Measurements from ENCODE around the gene CDK7. TPM values are rescaled to one million over a fixed set of nuclear protein-coding genes. Genes with fewer than 3 reads are reported as not detected.
"Not testable (repeated sequence)": the region's sequence is repeated elsewhere in the genome, so short reads cannot be mapped to it uniquely, and the experiment has no call there.

CDK7 gene
- total and polyA plus RNA-seq, 12 donors: 15.2 to 57.1 (median 27.2) TPM

DNA sequence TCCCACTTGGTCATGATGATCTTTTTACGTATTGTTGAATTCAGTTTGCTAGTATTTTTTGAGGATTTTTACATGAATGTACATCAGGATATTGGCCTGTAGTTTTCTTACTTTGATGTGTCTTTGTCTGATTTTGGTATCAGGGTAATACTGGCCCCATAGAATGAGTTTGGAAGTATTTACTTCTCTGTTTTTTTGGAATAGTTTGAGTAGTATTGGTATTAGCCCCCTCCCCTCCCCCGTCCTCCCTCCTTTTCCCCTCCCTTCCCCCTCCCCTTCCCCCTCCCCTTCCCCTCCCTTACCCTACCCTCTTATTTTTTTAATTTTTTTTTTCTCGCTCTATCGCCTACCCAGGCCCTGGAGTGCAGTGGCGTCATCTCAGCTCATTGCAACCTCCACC is 10.3 kb downstream of the CDK7 start:
- TF ChIP-seq, protein P1, sequence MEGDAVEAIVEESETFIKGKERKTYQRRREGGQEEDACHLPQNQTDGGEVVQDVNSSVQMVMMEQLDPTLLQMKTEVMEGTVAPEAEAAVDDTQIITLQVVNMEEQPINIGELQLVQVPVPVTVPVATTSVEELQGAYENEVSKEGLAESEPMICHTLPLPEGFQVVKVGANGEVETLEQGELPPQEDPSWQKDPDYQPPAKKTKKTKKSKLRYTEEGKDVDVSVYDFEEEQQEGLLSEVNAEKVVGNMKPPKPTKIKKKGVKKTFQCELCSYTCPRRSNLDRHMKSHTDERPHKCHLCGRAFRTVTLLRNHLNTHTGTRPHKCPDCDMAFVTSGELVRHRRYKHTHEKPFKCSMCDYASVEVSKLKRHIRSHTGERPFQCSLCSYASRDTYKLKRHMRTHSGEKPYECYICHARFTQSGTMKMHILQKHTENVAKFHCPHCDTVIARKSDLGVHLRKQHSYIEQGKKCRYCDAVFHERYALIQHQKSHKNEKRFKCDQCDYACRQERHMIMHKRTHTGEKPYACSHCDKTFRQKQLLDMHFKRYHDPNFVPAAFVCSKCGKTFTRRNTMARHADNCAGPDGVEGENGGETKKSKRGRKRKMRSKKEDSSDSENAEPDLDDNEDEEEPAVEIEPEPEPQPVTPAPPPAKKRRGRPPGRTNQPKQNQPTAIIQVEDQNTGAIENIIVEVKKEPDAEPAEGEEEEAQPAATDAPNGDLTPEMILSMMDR (IDR thresholded peaks at IDR 0.05): no peak
- TF ChIP-seq POLR2A (IDR thresholded peaks at IDR 0.05): no peak
- intact Hi-C loops (cut with DNase I): no loop called here
- Histone ChIP-seq H3K4me1 (replicated peaks in 1 of 2) (peaks cover 0 to 10% of the 10 kb centered on the region in 2 donors), H3K9me3 (replicated peaks in 1 of 3) (no peaks in the 10 kb centered on the region), H3K36me3 (replicated peaks in 1 of 2) (peaks cover 0 to 8% of the 10 kb centered on the region in 2 donors), H3K4me3 (no peak overlapping the region), H3K27me3 (no peaks in the 10 kb centered on the region), H3K27ac (no peak overlapping the region)
- 96 to 100% (median 97%) methylated on average over 5 of the region's 5 CpGs for WGBS, 4 donors
- no peak for DNase-seq

DNA sequence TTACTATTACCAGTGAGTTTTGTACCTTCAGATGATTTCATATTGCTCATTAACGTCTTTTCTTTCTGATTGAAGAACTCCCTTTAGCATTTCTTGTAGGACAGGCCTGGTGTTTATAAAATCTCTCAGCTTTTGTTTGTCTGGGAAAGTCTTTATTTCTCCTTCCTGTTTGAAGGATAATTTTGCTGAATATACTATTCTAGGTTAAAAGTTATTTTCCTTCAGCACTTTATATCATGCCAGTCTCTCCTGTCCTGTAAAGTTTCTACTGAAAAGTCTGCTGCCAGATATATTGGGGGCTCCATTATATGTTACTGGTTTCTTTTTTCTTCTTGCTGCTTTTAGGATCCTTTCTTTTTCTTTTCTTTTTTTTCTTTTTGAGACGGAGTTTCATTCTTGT is 13.3 kb downstream of the CDK7 start:
- 93 to 98% (median 96%) methylated on average over 2 of the region's 2 CpGs for WGBS, 4 donors
- intact Hi-C loops (cut with DNase I): no loop called here

DNA sequence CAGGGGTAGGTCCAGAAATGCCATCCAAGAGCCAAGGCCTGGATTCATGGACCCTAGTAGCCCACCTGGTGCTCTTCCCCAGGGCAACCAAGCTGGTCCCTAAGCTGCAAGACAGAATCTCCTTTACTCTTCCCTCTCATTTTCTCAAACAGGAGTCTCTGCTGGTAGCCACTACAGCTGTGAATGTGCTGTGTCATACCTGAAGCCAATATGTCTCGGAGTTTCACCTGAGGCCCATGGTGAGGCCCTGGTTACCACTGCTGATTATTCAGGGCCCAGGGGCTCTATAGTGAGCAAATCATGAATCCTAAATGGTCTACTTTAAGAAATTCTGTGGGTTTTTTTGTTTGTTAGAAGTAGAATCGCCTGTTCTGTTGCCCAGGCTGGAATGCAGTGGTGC is 15.9 kb downstream of the CDK7 start:
- Histone ChIP-seq H3K27ac (no peak overlapping the region), H3K4me1 (replicated peaks in 1 of 2) (peaks cover 0 to 10% of the 10 kb centered on the region in 2 donors), H3K9me3 (replicated peaks in 1 of 3) (no peaks in the 10 kb centered on the region), H3K27me3 (no peaks in the 10 kb centered on the region), H3K4me3 (no peak overlapping the region), H3K36me3 (replicated peaks in 1 of 2) (no peaks in the 10 kb centered on the region)
- intact Hi-C loops (cut with DNase I): no loop called here
- 94 to 100% (median 98%) methylated on average over 2 of the region's 2 CpGs for WGBS, 4 donors
- no peak for TF ChIP-seq POLR2A (IDR thresholded peaks at IDR 0.05)
- TF ChIP-seq, protein P1 (IDR thresholded peaks at IDR 0.05): no peak
- DNase-seq: no peak

More for the DNA sequence above, 13.3 kb downstream of the CDK7 start:
- no peak for DNase-seq
- Histone ChIP-seq H3K9me3 (replicated peaks in 1 of 3) (no peaks in the 10 kb centered on the region), H3K27me3 (no peaks in the 10 kb centered on the region), H3K27ac (no peak overlapping the region), H3K36me3 (replicated peaks in 1 of 2) (no peaks in the 10 kb centered on the region), H3K4me1 (replicated peaks in 1 of 2) (peaks cover 0 to 10% of the 10 kb centered on the region in 2 donors), H3K4me3 (no peak overlapping the region)
- TF ChIP-seq, protein P1 (IDR thresholded peaks at IDR 0.05): no peak
- no peak for TF ChIP-seq POLR2A (IDR thresholded peaks at IDR 0.05)

DNA sequence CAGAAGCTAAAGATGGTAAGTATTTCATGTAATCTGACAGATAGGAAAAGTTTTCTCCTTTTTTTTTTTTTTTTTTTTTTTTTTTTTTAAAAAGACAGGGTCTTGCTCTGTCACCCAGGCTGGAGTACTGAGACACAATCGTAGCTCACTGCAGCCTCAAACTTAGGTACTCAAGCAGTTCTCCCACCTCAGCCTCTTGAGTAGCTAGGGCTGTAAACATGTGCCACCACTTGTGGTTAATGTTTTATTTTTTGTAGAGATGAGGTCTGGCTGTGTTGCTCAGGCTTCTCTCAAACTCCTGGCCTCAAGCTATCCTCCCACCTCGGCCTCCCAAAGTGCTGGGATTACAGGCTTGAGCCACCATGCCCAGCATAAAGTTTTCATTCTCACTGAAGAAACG is 17.8 kb downstream of the CDK7 start:
- no peak overlapping the region for H3K4me3 ChIP-seq
- peaks cover 0 to 10% of the 10 kb centered on the region in 2 donors for H3K36me3 ChIP-seq (replicated peaks in 1 of 2)
- TF ChIP-seq, protein P1 (IDR thresholded peaks at IDR 0.05): no peak
- TF ChIP-seq POLR2A (IDR thresholded peaks at IDR 0.05): no peak
- peaks cover 0 to 6% of the 10 kb centered on the region in 2 donors for H3K4me1 ChIP-seq (replicated peaks in 1 of 2)
- no peaks in the 10 kb centered on the region for H3K9me3 ChIP-seq (replicated peaks in 1 of 3)
- intact Hi-C loops (cut with DNase I): no loop called here
- 90 to 92% (median 91%) methylated on average over 3 of the region's 3 CpGs for WGBS, 4 donors
- no peaks in the 10 kb centered on the region for H3K27me3 ChIP-seq
- no peak for DNase-seq
- no peak overlapping the region for H3K27ac ChIP-seq

DNA sequence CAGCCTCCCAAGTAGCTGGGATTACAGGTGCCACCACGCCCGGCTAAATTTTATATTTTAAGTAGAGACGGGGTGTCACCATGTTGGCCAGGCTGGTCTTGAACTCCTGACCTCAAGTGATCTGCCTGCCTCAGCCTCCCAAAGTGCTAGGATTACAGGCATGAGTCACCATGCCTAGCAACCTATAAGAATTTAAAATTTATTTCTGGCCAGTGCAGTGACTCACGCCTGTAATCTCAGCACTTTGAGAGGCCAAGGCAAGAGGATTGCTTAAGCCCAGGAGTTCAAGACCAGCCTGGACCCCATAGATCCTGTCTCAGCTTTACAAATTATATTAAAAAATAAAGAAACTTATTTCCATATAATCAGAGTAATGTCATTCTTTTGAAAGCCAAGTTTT is 21.3 kb downstream of the CDK7 start:
- H3K27me3 ChIP-seq; intact Hi-C loops (cut with DNase I); H3K4me1 ChIP-seq (replicated peaks in 1 of 2); DNase-seq; H3K9me3 ChIP-seq (replicated peaks in 1 of 3); H3K27ac ChIP-seq; H3K4me3 ChIP-seq: not testable (repeated sequence)
- WGBS, 4 donors: 81 to 85% (median 82%) methylated on average over 4 of the region's 4 CpGs
- peaks cover 0 to 33% of the 10 kb centered on the region in 2 donors for H3K36me3 ChIP-seq (replicated peaks in 1 of 2)

All from adrenal gland (tissue), 12 donors.